K562 (cell line): ENCODE results near the gene PRELID3B. TPM values are rescaled to one million over a fixed set of nuclear protein-coding genes. Genes with fewer than 3 reads are reported as not detected.
A peak's percentile ranks its signal among the peaks of the same experiment; 100 is the strongest.

Experiments used
- E2F3 ChIP-seq: fragments of 250-450 bp; sonication (Bioruptor Pico); IDR thresholded peaks from 2 replicates; pipeline ENCODE4 v1.4.0; 2020; ENCODE audit warnings: mild to moderate bottlenecking
- ETS2 ChIP-seq: IDR thresholded peaks from 2 replicates; pipeline ENCODE4 v1.6.1; 2016; ENCODE audit warnings: borderline replicate concordance, missing genetic modification characterization, mild to moderate bottlenecking, moderate library complexity, missing compliant biosample characterization; ENCODE audit not compliant: poor library complexity, severe bottlenecking
- ETV1 ChIP-seq: fragments of 450-650 bp; conservative IDR thresholded peaks from 2 replicates; pipeline ENCODE4 v1.6.1; 2016; ENCODE audit warnings: missing genetic modification characterization, control low read depth, low read depth, missing compliant biosample characterization
- ETV5 ChIP-seq: sonication (generic); formaldehyde crosslinking; IDR thresholded peaks from 2 replicates; pipeline ENCODE4 v1.4.0; 2020; ENCODE audit warnings: low read depth, mild to moderate bottlenecking, missing genetic modification reagents
- GATAD2B ChIP-seq: fragments of 450-650 bp; IDR thresholded peaks from 2 replicates; pipeline ENCODE4 v1.6.1; 2017; ENCODE audit warnings: mild to moderate bottlenecking, borderline replicate concordance
- NFATC3 ChIP-seq: fragments of 450-650 bp; IDR thresholded peaks from 2 replicates; pipeline ENCODE4 v1.6.1; 2017; ENCODE audit warnings: mild to moderate bottlenecking
- NR2C1 ChIP-seq, 2 experiments: fragments of 450-650 bp; IDR thresholded peaks; 2 replicates each; pipeline ENCODE4 v1.6.1; 2017; ENCODE audit warnings: mild to moderate bottlenecking in 2 of 2, antibody characterized with exemption in 1 of 2, inconsistent platforms in 1 of 2, missing compliant biosample characterization in 1 of 2, missing genetic modification characterization in 1 of 2
- NR4A1 ChIP-seq, 2 experiments: fragments of 250-450 bp in 1 of 2; fragments of 450-650 bp in 1 of 2; sonication (Bioruptor Pico) in 1 of 2; IDR thresholded peaks; 2 replicates each; pipeline versions ENCODE4 v1.4.0 to v1.6.1; 2016 to 2020; ENCODE audit warnings: mild to moderate bottlenecking in 2 of 2, missing compliant biosample characterization in 1 of 2, missing genetic modification characterization in 1 of 2, moderate library complexity in 1 of 2
- PATZ1 ChIP-seq: fragments of 250-450 bp; sonication (Bioruptor Pico); IDR thresholded peaks from 2 replicates; pipeline ENCODE4 v1.5.0; 2020; ENCODE audit warnings: mild to moderate bottlenecking, borderline replicate concordance
- RBM25 ChIP-seq: fragments of 200-400 bp; formaldehyde crosslinking; IDR thresholded peaks from 2 replicates; pipeline ENCODE4 v1.6.1; 2018; ENCODE audit warnings: low read length, low read depth, moderate library complexity; ENCODE audit not compliant: severe bottlenecking
- RFX7 ChIP-seq: fragments of 250-450 bp; sonication (Bioruptor Pico); IDR thresholded peaks from 2 replicates; pipeline ENCODE4 v1.5.1; 2021; ENCODE audit warnings: mild to moderate bottlenecking
- SUPT5H ChIP-seq: fragments of 450-650 bp; IDR thresholded peaks from 2 replicates; pipeline ENCODE4 v1.6.1; 2016
- TRIM28 ChIP-seq: fragments of 450-650 bp; IDR thresholded peaks from 2 replicates; pipeline ENCODE4 v1.6.1; 2017
- ZBTB7A ChIP-seq: IDR thresholded peaks from 2 replicates; pipeline ENCODE4 v1.6.1; 2011; ENCODE audit warnings: low read depth, mild to moderate bottlenecking, low read length, moderate library complexity, borderline replicate concordance; ENCODE audit not compliant: control insufficient read depth
- ZNF444 ChIP-seq: fragments of 250-450 bp; sonication (Bioruptor Pico); IDR thresholded peaks from 2 replicates; pipeline ENCODE4 v1.4.0; 2020; ENCODE audit warnings: mild to moderate bottlenecking, moderate library complexity
- ZNF507 ChIP-seq: conservative IDR thresholded peaks from 2 replicates; pipeline ENCODE4 v1.6.1; 2017; ENCODE audit warnings: missing genetic modification characterization, missing compliant biosample characterization
- polyA plus RNA-seq, 8 experiments: library from polyadenylated mRNA; depleted of rRNA in 4 of 8; stranded (reverse) in 5 of 8; unstranded in 3 of 8; fragments of >200 nt; fragmentation: Nextera tagmentation in 2 of 8; fragmentation: Illumina TruSeq in 1 of 8; extraction: Ambion mirVana in 2 of 8; extraction: Trizol in 1 of 8; gene quantifications; 2 replicates each; pipeline versions ENCODE4 v1.2.1 to v1.2.3, GENCODE V29; 2011 to 2014; ENCODE audit warnings: inconsistent platforms in 1 of 8, missing spikeins in 1 of 8
- total RNA-seq, 7 experiments: library from RNA; depleted of rRNA in 6 of 7; stranded (reverse); fragments of >200 nt in 6 of 7; fragmentation: Illumina TruSeq in 2 of 7; extraction: Trizol in 2 of 7; gene quantifications; 2 replicates each; pipeline versions ENCODE4 v1.2.1 to v1.2.3, GENCODE V29; 2011 to 2021; ENCODE audit warnings: low replicate concordance in 1 of 7
- TF ChIP-seq, protein P1 (sequence below), 3 experiments: fragments of 200-800 bp in 1 of 3; fragments of 250-450 bp in 1 of 3; fragments of 450-650 bp in 1 of 3; sonication (Bioruptor Pico) in 1 of 3; sonication (Bioruptor generic) in 1 of 3; formaldehyde crosslinking in 1 of 3; IDR thresholded peaks; 2 replicates each; pipeline versions ENCODE4 v1.6.1 to v1.8.0; 2016 to 2022; ENCODE audit warnings: mild to moderate bottlenecking in 2 of 3, missing genetic modification characterization in 2 of 3, missing compliant biosample characterization in 1 of 3, moderate library complexity in 1 of 3
- TF ChIP-seq, protein P2 (sequence below), 2 experiments: fragments of 450-650 bp; conservative IDR thresholded peaks; 2 replicates each; pipeline ENCODE4 v1.6.1; 2017; ENCODE audit warnings: mild to moderate bottlenecking in 2 of 2, moderate library complexity in 2 of 2

The PRELID3B gene
- total and polyA plus RNA-seq, 9 of the 15 experiments (the other 6 are each of a cell fraction or from before 2014, with no cell fraction given), result 77.0 to 186 (median 101) TPM

DNA sequence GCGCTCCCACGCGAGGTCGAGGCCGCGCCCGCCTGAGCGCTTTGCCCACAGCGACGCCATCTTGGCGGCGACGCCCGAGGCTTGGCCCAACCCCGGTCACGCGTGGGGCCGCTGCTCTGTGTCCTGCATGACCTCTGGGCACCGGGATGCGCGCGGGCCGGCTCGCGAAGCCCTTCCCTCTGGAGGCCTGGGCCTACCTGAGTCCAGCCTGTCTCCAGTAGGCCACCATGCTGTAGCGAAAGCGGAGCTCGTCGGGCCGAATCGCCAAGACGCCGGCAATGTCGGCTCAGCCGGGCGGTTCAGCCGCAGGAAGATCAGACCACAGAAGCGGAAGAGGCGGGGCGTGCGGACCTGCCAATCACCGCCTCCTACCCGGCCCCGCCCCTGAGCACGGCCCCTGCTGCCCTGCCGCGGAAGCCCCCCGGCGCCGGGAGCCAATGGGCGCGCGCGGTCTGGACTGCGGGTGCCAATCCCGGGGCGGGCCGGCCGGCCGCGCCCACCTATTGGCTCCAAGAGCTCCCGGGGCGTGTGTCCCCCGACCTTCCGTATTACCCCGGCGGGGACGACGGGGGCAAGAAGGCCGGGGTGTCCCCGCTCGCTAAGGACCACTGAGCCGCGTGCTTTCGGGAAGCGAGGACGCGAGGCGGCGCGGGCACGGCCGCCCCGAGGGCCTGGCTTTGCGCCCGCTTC is 10.4 kb downstream of the PRELID3B start, which contains the start of gene ATP5F1E (continued):
- TF ChIP-seq, protein P1, sequence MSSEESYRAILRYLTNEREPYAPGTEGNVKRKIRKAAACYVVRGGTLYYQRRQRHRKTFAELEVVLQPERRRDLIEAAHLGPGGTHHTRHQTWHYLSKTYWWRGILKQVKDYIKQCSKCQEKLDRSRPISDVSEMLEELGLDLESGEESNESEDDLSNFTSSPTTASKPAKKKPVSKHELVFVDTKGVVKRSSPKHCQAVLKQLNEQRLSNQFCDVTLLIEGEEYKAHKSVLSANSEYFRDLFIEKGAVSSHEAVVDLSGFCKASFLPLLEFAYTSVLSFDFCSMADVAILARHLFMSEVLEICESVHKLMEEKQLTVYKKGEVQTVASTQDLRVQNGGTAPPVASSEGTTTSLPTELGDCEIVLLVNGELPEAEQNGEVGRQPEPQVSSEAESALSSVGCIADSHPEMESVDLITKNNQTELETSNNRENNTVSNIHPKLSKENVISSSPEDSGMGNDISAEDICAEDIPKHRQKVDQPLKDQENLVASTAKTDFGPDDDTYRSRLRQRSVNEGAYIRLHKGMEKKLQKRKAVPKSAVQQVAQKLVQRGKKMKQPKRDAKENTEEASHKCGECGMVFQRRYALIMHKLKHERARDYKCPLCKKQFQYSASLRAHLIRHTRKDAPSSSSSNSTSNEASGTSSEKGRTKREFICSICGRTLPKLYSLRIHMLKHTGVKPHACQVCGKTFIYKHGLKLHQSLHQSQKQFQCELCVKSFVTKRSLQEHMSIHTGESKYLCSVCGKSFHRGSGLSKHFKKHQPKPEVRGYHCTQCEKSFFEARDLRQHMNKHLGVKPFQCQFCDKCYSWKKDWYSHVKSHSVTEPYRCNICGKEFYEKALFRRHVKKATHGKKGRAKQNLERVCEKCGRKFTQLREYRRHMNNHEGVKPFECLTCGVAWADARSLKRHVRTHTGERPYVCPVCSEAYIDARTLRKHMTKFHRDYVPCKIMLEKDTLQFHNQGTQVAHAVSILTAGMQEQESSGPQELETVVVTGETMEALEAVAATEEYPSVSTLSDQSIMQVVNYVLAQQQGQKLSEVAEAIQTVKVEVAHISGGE (CRISPR knock-in tag; IDR thresholded peaks at IDR 0.05), result peak in 1 of 3 experiments; percentile 86; a peak in 3 of 6 replicates
- TF ChIP-seq RBM25 (peak; percentile 99), ETV5 (CRISPR knock-in tag) (peak; percentile 57; the same call in 1 of the 2 replicates), SUPT5H (peak; percentile 93), ETV1 (tag) (peak; percentile 36; the same call in 1 of the 2 replicates), E2F3 (CRISPR knock-in tag) (peak; percentile 98), PATZ1 (peak; percentile 95; the same call in 1 of the 2 replicates), NR4A1 (CRISPR knock-in tag; IDR thresholded peaks at IDR 0.05) (peak; percentile 99), NR4A1 (tag; IDR thresholded peaks at IDR 0.05) (peak; percentile 99), NR2C1 (IDR thresholded peaks at IDR 0.05) (no peak), NR2C1 (tag; IDR thresholded peaks at IDR 0.05) (peak; percentile 83), NFATC3 (no peak), RFX7 (CRISPR knock-in tag) (peak; percentile 83), GATAD2B (no peak), ZNF507 (tag) (0 out of 2 replicates have a peak, but pooled peaks have one; percentile 31), ZNF444 (peak; percentile 57; the same call in 1 of the 2 replicates), ETS2 (tag) (peak; percentile 90), ZBTB7A (peak; percentile 71; the same call in 1 of the 2 replicates), TRIM28 (no peak)
- TF ChIP-seq, protein P2, sequence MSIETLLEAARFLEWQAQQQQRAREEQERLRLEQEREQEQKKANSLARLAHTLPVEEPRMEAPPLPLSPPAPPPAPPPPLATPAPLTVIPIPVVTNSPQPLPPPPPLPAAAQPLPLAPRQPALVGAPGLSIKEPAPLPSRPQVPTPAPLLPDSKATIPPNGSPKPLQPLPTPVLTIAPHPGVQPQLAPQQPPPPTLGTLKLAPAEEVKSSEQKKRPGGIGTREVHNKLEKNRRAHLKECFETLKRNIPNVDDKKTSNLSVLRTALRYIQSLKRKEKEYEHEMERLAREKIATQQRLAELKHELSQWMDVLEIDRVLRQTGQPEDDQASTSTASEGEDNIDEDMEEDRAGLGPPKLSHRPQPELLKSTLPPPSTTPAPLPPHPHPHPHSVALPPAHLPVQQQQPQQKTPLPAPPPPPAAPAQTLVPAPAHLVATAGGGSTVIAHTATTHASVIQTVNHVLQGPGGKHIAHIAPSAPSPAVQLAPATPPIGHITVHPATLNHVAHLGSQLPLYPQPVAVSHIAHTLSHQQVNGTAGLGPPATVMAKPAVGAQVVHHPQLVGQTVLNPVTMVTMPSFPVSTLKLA (conservative IDR thresholded peaks at IDR 0.05), result peak; percentile 68 to 86
